GM03348 (cell line): ENCODE measurements around the gene SYNPO.
A peak's percentile ranks its signal among the peaks of the same experiment; 100 is the strongest.

Source experiments
- DNase-seq: peaks from one replicate; pipeline ENCODE4 v3.0.0; 2012; ENCODE audit warnings: low spot score

The SYNPO gene

DNA sequence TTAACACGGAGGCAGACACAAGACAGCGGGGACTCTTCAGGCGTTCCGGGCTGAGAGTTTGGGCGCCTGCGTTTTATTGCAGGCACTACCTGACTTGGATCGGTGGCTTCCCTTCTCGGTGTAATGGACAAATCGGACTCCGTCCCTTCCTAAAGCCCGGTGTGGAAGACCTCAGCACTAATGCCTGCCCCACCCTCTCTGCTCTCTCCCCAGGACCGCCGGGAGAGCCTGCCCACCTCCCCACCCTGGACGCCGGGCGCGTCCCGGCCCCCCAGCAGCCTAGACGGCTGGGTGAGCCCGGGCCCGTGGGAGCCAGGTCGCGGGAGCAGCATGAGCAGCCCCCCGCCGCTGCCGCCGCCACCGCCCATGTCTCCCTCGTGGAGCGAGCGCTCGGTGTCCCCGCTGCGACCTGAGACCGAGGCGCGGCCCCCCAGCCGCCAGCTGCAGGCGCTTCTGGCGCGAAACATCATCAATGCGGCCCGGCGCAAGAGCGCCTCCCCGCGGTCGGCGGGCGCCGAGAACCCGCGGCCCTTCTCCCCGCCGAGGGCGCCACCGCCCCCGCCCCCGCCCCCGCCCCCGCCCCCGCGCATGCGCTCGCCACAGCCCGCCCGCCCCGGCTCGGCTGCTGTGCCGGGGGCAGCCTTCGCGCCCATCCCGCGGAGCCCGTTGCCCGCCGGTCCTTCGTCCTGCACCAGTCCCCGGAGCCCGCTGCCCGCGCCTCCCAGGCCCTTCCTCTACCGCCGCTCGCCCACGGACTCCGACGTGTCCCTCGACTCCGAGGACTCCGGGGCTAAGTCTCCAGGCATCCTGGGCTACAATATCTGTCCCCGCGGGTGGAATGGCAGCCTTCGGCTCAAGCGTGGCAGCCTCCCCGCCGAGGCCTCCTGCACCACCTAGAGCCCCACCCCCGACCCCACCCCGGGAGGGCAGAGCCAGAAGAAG is 16.0 kb downstream of the SYNPO start:
- DNase-seq: peak; percentile 98

DNA sequence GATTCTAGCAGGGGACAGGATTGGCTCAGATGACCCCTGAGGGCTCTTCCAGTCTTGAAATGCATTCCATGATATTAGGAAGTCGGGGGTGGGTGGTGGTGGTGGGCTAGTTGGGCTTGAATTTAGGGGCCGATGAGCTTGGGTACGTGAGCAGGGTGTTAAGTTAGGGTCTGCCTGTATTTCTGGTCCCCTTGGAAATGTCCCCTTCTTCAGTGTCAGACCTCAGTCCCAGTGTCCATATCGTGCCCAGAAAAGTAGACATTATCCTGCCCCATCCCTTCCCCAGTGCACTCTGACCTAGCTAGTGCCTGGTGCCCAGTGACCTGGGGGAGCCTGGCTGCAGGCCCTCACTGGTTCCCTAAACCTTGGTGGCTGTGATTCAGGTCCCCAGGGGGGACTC is 17.7 kb downstream of the SYNPO start:
- no peak for DNase-seq

- DNase-seq: no peak
Measured at GRCh38 chr5:150658699-150659265, 18.3 kb downstream of the SYNPO start.

GRCh38 chr5:150659360-150660107 is 19.1 kb downstream of the SYNPO start:
- no peak for DNase-seq

- DNase-seq: no peak
Measured at GRCh38 chr5:150660108-150660831, 19.8 kb downstream of the SYNPO start.

- DNase-seq: no peak
Measured at GRCh38 chr5:150661086-150661485, 20.6 kb downstream of the SYNPO start, which contains the start of gene MYOZ3. Gene MYOZ3, plus strand, starts transcription at chr5:150661251. Its CDS starts 1,691 bp downstream, at chr5:150662942.

- no peak for DNase-seq
Measured at GRCh38 chr5:150661821-150662596, 21.5 kb downstream of the SYNPO start.

- DNase-seq: no peak
Measured at GRCh38 chr5:150662731-150663516, 22.5 kb downstream of the SYNPO start.

DNA sequence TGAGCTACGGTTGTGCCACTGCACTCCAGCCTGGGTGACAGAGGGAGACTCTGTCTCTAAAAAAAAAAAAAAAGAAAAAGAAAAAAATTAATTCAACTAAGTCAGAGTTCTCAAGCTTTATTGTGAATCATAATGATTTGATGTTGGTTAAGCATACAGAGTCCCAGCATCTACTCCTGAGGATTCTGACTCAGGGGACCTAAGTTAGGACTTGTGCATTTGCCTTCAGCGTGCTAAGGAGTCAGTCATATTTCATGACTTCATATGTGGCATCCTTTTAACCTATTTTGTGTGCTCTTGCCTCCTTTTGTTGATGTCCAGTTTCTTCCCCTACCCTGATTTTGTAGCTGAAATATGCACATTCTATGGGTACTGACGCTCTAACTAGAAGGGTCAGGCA is 23.5 kb downstream of the SYNPO start:
- no peak for DNase-seq

- no peak for DNase-seq
Measured at GRCh38 chr5:150665044-150665443, 24.6 kb downstream of the SYNPO start.

DNA sequence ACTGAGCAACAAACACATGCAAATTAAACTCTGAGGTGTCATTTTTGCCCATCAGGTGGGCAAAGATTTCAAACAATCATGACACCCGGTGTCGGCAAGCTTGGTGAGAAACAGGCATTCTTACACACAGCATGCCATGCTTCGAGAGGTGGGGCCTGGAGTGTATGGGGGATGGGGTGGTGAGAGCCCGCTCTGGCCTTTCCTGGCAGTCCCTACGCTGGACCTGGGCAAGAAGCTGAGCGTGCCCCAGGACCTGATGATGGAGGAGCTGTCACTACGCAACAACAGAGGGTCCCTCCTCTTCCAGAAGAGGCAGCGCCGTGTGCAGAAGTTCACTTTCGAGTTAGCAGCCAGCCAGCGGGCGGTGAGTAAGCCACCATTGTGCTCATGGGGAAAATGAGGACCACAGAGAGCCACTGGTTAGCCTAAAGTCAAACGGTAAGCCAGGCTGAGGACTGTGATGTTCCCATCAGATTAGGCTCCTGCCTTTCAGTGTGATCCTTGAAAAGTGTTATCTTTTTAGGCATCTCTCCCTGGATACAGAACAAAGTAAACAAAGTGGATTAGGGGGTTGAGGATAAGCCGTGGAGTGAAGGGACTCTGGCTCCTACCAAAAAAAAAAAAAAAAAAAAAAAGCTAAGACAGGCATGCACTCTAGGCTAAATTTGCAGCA is 30.0 kb downstream of the SYNPO start:
- DNase-seq: no peak

DNA sequence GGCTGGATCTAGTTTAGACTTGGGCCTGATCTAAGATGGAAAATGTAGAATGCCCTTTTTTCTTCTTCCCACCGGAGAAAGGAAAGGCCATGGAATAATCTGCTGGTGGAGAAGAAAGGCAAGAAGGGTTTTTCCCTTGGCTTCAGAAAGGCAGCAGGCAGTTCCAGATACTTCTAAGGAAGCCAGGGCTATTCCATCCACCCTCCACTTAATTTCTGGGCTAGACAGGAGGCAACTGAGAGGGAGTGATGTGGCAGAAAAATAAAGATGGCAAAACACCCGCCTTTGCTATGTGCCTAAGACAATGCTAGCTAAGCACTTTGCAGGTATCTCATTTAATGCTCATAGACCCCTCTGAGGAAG is 30.5 kb downstream of the SYNPO start:
- DNase-seq: no peak

- no peak for DNase-seq
Measured at GRCh38 chr5:150671509-150672236, 31.2 kb downstream of the SYNPO start.

- DNase-seq: peak; percentile 64
Measured at GRCh38 chr5:150672237-150672883, 31.9 kb downstream of the SYNPO start.

DNA sequence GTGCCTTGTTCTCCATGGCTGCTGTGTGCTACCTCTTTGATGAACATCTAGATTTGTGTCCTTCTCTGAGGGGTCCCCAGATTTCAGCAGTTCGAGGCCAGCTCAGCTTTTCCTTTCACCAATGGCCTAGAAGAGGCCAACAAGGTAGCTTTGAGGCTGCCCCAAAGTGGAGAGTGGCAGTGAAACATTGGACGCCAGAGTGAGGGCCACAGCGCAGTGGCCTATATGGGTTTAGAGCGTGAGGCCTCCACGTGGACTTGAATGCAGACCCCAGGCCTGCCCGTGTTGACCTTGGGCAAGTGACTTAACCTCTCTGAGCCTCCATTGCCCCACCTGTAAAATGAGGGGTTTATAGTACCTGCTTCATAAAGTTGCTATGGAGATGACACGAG is 32.4 kb downstream of the SYNPO start:
- DNase-seq: no peak

- DNase-seq: no peak
Measured at GRCh38 chr5:150674341-150674821, 33.9 kb downstream of the SYNPO start.

GRCh38 chr5:150675069-150675468 is 34.6 kb downstream of the SYNPO start:
- DNase-seq: no peak

GRCh38 chr5:150676578-150676977 is 36.1 kb downstream of the SYNPO start:
- no peak for DNase-seq

GRCh38 chr5:150689120-150689519 is 48.7 kb downstream of the SYNPO start:
- no peak for DNase-seq
